ENCODE results near the gene MED27.

The MED27 gene

GRCh38 chr9:131987232-131987631 lies 92.4 kb downstream of the MED27 start:
- H3K4me3 ChIP-seq (ENCODE audit: insufficient read depth, low read depth, low read length), result no peak overlapping the region
- WGBS, 2 experiments, result 87 to 96% methylated on average over 5 of the region's 5 CpGs

GRCh38 chr9:131986576-131986975 lies 93.1 kb downstream of the MED27 start:
- no peaks in the 10 kb centered on the region for H3K9me3 ChIP-seq (ENCODE audit: control insufficient read depth, low read length)
- no peaks in the 10 kb centered on the region for H3K36me3 ChIP-seq (ENCODE audit: control insufficient read depth, insufficient read depth, low read length)
- H3K4me1 ChIP-seq (ENCODE audit: control insufficient read depth, insufficient read depth, low read length), result peaks cover 8% of the 10 kb centered on the region
- no peak overlapping the region for H3K27ac ChIP-seq (ENCODE audit: insufficient read depth, low read depth, low read length, poor library complexity, severe bottlenecking)
- H3K27me3 ChIP-seq (ENCODE audit: control insufficient read depth, insufficient read depth, low read length, poor library complexity, severe bottlenecking), result no peaks in the 10 kb centered on the region
- WGBS, 2 experiments, result 96% methylated on average over 4 of the region's 4 CpGs
- no peak overlapping the region for H3K4me3 ChIP-seq (ENCODE audit: insufficient read depth, low read depth, low read length)

More at GRCh38 chr9:131987232-131987631, 92.4 kb downstream of the MED27 start:
- no peaks in the 10 kb centered on the region for H3K9me3 ChIP-seq (ENCODE audit: control insufficient read depth, low read length)
- H3K36me3 ChIP-seq (ENCODE audit: control insufficient read depth, insufficient read depth, low read length), result no peaks in the 10 kb centered on the region
- no peak overlapping the region for H3K27ac ChIP-seq (ENCODE audit: insufficient read depth, low read depth, low read length, poor library complexity, severe bottlenecking)
- H3K4me1 ChIP-seq (ENCODE audit: control insufficient read depth, insufficient read depth, low read length), result peaks cover 8% of the 10 kb centered on the region
- no peaks in the 10 kb centered on the region for H3K27me3 ChIP-seq (ENCODE audit: control insufficient read depth, insufficient read depth, low read length, poor library complexity, severe bottlenecking)

DNA sequence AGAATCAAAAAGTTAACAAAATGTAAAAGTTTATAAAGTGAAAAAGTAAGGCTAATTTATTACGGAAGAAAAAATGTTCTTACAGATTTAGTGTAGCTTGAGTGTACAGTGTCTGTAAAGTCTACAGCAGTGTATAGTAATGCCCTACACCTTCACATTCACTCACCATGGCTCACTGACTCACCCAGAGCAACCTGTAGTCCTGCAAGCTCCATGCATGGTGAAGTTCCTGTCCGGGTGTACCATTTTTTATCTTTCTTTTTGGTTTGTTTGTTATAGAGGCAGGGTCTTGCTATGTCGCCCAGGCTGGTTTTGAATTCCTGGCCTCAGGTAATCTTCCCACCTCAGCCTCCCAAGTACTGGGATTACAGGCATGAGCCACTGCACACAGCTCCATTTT lies 93.6 kb downstream of the MED27 start:
- H3K4me3 ChIP-seq (ENCODE audit: insufficient read depth, low read depth, low read length), result no peak overlapping the region
- no peaks in the 10 kb centered on the region for H3K36me3 ChIP-seq (ENCODE audit: control insufficient read depth, insufficient read depth, low read length)
- H3K9me3 ChIP-seq (ENCODE audit: control insufficient read depth, low read length), result no peaks in the 10 kb centered on the region
- H3K27me3 ChIP-seq (ENCODE audit: control insufficient read depth, insufficient read depth, low read length, poor library complexity, severe bottlenecking), result no peaks in the 10 kb centered on the region
- H3K27ac ChIP-seq (ENCODE audit: insufficient read depth, low read depth, low read length, poor library complexity, severe bottlenecking), result no peak overlapping the region
- H3K4me1 ChIP-seq (ENCODE audit: control insufficient read depth, insufficient read depth, low read length), result peaks cover 8% of the 10 kb centered on the region
- 88 to 91% methylated on average over 3 of the region's 3 CpGs for WGBS, 2 experiments

DNA sequence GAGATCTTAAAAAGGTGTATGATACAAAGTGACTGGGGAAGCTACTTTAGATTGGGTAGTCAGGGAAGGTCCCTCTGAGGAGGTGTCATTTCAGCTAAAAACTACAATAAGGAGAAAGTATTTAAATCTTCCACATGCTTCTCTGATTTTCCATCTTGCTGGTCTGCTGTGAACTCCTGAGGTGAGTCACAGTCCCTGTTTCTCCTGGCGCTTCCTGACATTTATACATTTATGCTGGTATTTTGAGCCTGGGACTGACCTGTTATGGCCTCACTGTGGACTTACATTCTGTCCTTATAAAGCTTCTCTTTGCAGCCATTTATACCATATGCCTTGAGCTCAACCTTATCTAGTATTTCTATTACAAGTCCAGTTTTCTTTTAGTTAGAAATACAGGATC lies 95.1 kb downstream of the MED27 start:
- Histone ChIP-seq H3K9me3 (ENCODE audit: control insufficient read depth, low read length) (no peaks in the 10 kb centered on the region), H3K27me3 (ENCODE audit: control insufficient read depth, insufficient read depth, low read length, poor library complexity, severe bottlenecking) (no peaks in the 10 kb centered on the region), H3K4me3 (ENCODE audit: insufficient read depth, low read depth, low read length) (no peak overlapping the region), H3K36me3 (ENCODE audit: control insufficient read depth, insufficient read depth, low read length) (no peaks in the 10 kb centered on the region), H3K27ac (ENCODE audit: insufficient read depth, low read depth, low read length, poor library complexity, severe bottlenecking) (no peak overlapping the region), H3K4me1 (ENCODE audit: control insufficient read depth, insufficient read depth, low read length) (peaks cover 8% of the 10 kb centered on the region)
- 97 to 100% methylated on average over 1 of the region's 1 CpG for WGBS, 2 experiments

GRCh38 chr9:131982671-131983239 lies 96.9 kb downstream of the MED27 start:
- WGBS, 2 experiments, result 93% methylated on average over 5 of the region's 5 CpGs
- H3K4me3 ChIP-seq (ENCODE audit: insufficient read depth, low read depth, low read length), result no peak overlapping the region
- H3K9me3 ChIP-seq (ENCODE audit: control insufficient read depth, low read length), result no peaks in the 10 kb centered on the region
- peaks cover 3% of the 10 kb centered on the region for H3K4me1 ChIP-seq (ENCODE audit: control insufficient read depth, insufficient read depth, low read length)
- no peak overlapping the region for H3K27ac ChIP-seq (ENCODE audit: insufficient read depth, low read depth, low read length, poor library complexity, severe bottlenecking)
- H3K36me3 ChIP-seq (ENCODE audit: control insufficient read depth, insufficient read depth, low read length), result no peaks in the 10 kb centered on the region
- H3K27me3 ChIP-seq (ENCODE audit: control insufficient read depth, insufficient read depth, low read length, poor library complexity, severe bottlenecking), result no peaks in the 10 kb centered on the region

- no peak overlapping the region for H3K4me3 ChIP-seq (ENCODE audit: insufficient read depth, low read depth, low read length)
- 87 to 92% methylated on average over 4 of the region's 4 CpGs for WGBS, 2 experiments
- no peaks in the 10 kb centered on the region for H3K4me1 ChIP-seq (ENCODE audit: control insufficient read depth, insufficient read depth, low read length)
- no peak overlapping the region for H3K27ac ChIP-seq (ENCODE audit: insufficient read depth, low read depth, low read length, poor library complexity, severe bottlenecking)
- no peaks in the 10 kb centered on the region for H3K27me3 ChIP-seq (ENCODE audit: control insufficient read depth, insufficient read depth, low read length, poor library complexity, severe bottlenecking)
- no peaks in the 10 kb centered on the region for H3K36me3 ChIP-seq (ENCODE audit: control insufficient read depth, insufficient read depth, low read length)
- no peaks in the 10 kb centered on the region for H3K9me3 ChIP-seq (ENCODE audit: control insufficient read depth, low read length)
Measured at GRCh38 chr9:131982102-131982501, 97.6 kb downstream of the MED27 start.

- H3K36me3 ChIP-seq (ENCODE audit: control insufficient read depth, insufficient read depth, low read length), result no peaks in the 10 kb centered on the region
- no peak overlapping the region for H3K4me3 ChIP-seq (ENCODE audit: insufficient read depth, low read depth, low read length)
- H3K27me3 ChIP-seq (ENCODE audit: control insufficient read depth, insufficient read depth, low read length, poor library complexity, severe bottlenecking), result no peaks in the 10 kb centered on the region
- no peaks in the 10 kb centered on the region for H3K4me1 ChIP-seq (ENCODE audit: control insufficient read depth, insufficient read depth, low read length)
- no peaks in the 10 kb centered on the region for H3K9me3 ChIP-seq (ENCODE audit: control insufficient read depth, low read length)
- no peak overlapping the region for H3K27ac ChIP-seq (ENCODE audit: insufficient read depth, low read depth, low read length, poor library complexity, severe bottlenecking)
- WGBS, 2 experiments, result 89 to 91% methylated on average over 8 of the region's 8 CpGs
Measured at GRCh38 chr9:131981116-131981776, 98.4 kb downstream of the MED27 start.

GRCh38 chr9:131980267-131981016 lies 99.2 kb downstream of the MED27 start:
- 88 to 89% methylated on average over 8 of the region's 8 CpGs for WGBS, 2 experiments
- no peak overlapping the region for H3K27ac ChIP-seq (ENCODE audit: insufficient read depth, low read depth, low read length, poor library complexity, severe bottlenecking)

DNA sequence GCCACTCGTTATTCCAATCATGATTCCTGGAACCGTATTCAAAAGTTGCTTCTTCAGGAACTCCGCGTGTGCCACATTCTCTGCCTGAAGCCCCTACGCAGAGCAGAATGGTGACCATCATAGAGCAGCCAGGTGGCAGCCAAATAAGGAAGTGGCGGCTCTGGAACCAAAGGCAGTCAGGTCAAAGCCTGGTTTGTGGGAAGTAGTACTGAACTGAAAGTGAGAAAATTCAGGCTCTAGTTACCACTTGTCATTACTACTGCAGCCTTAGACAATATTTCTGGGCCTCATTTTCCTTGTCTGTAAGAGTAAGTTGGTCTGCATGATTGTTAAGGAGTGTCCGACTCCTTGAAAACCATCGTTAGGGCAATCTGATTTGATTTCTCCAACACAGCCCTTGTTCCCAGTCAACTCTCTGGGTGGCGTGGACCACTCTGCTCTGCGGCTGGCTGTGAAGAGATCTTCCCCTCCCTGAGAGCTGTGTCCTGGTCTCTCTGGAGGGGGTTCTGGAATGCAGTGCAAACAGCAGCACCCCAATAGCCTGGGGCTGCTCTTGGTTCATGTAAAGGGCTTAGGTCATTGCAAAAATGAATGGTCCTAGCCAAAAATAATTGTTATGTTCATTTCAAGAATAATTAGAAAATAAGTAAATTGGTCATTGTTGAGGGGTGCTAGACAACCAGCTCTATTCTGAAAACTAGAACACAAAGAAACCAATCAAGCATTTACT lies 102.4 kb downstream of the MED27 start:
- H3K4me3 ChIP-seq (ENCODE audit: insufficient read depth, low read depth, low read length), result no peak overlapping the region
- H3K27me3 ChIP-seq (ENCODE audit: control insufficient read depth, insufficient read depth, low read length, poor library complexity, severe bottlenecking), result no peaks in the 10 kb centered on the region
- H3K36me3 ChIP-seq (ENCODE audit: control insufficient read depth, insufficient read depth, low read length), result no peaks in the 10 kb centered on the region
- no peak overlapping the region for H3K27ac ChIP-seq (ENCODE audit: insufficient read depth, low read depth, low read length, poor library complexity, severe bottlenecking)
- H3K4me1 ChIP-seq (ENCODE audit: control insufficient read depth, insufficient read depth, low read length), result no peaks in the 10 kb centered on the region
- no peaks in the 10 kb centered on the region for H3K9me3 ChIP-seq (ENCODE audit: control insufficient read depth, low read length)
- WGBS, 2 experiments, result 94 to 96% methylated on average over 10 of the region's 10 CpGs

More at GRCh38 chr9:131980267-131981016, 99.2 kb downstream of the MED27 start:
- Histone ChIP-seq H3K9me3 (ENCODE audit: control insufficient read depth, low read length) (no peaks in the 10 kb centered on the region), H3K4me1 (ENCODE audit: control insufficient read depth, insufficient read depth, low read length) (no peaks in the 10 kb centered on the region), H3K36me3 (ENCODE audit: control insufficient read depth, insufficient read depth, low read length) (no peaks in the 10 kb centered on the region), H3K4me3 (ENCODE audit: insufficient read depth, low read depth, low read length) (no peak overlapping the region), H3K27me3 (ENCODE audit: control insufficient read depth, insufficient read depth, low read length, poor library complexity, severe bottlenecking) (no peaks in the 10 kb centered on the region)
